Measurements from ENCODE around the gene TMEM30A. TPM values are rescaled to one million over a fixed set of nuclear protein-coding genes. Genes with fewer than 3 reads are reported as not detected.

The TMEM30A gene
- total RNA-seq, 1 experiment from 2014 or later: 130 TPM

DNA sequence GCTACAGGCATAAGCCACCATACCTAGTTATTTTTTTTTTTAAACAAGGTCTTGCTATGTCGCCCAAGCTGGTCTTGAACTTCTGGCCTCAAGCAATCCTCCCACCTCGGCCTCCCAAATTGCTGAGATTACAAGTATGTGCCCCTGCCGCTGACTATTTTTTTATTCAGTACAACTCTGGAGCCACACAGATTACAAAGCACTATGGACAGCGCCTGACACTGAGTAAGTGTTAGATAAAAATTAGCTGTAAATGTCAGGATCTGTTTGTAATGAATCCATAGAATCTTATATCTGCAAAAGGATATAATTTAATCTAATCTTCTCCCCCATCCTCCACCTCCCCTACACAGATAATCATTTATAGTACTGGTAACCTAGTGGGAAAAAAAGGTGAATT lies 63.5 kb downstream of the TMEM30A start:
- CTCF ChIA-PET: no interaction called here
- no peak for ATAC-seq
- POLR2A ChIA-PET: interaction anchor here (0.9 kb wide), 1 partner anchor 637 kb away, joined by 3 read pairs; no protein-coding TSS in a partner anchor
- H3K9me3 ChIP-seq (ENCODE audit: control insufficient read depth, insufficient read depth, low read depth, low read length): no peaks in the 10 kb centered on the region
- intact Hi-C loops (cut with micrococcal nuclease; ENCODE audit: unreplicated experiment): no loop called here
- TF ChIP-seq, protein P1, sequence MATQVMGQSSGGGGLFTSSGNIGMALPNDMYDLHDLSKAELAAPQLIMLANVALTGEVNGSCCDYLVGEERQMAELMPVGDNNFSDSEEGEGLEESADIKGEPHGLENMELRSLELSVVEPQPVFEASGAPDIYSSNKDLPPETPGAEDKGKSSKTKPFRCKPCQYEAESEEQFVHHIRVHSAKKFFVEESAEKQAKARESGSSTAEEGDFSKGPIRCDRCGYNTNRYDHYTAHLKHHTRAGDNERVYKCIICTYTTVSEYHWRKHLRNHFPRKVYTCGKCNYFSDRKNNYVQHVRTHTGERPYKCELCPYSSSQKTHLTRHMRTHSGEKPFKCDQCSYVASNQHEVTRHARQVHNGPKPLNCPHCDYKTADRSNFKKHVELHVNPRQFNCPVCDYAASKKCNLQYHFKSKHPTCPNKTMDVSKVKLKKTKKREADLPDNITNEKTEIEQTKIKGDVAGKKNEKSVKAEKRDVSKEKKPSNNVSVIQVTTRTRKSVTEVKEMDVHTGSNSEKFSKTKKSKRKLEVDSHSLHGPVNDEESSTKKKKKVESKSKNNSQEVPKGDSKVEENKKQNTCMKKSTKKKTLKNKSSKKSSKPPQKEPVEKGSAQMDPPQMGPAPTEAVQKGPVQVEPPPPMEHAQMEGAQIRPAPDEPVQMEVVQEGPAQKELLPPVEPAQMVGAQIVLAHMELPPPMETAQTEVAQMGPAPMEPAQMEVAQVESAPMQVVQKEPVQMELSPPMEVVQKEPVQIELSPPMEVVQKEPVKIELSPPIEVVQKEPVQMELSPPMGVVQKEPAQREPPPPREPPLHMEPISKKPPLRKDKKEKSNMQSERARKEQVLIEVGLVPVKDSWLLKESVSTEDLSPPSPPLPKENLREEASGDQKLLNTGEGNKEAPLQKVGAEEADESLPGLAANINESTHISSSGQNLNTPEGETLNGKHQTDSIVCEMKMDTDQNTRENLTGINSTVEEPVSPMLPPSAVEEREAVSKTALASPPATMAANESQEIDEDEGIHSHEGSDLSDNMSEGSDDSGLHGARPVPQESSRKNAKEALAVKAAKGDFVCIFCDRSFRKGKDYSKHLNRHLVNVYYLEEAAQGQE (IDR thresholded peaks at IDR 0.05; ENCODE audit: insufficient read depth in 1 of 2, low read depth in 2 of 2, low read length in 1 of 2): no peak
- TF ChIP-seq POLR2AphosphoS5 (IDR thresholded peaks at IDR 0.05; ENCODE audit: low read depth, low read length): no peak
- no peak for TF ChIP-seq TCF7L2 (IDR thresholded peaks at IDR 0.05; ENCODE audit: low read depth, low read length)
- no peak for TF ChIP-seq SIN3A (IDR thresholded peaks at IDR 0.05; ENCODE audit: borderline replicate concordance, insufficient read depth, low read depth, low read length)
- TF ChIP-seq, protein P2, sequence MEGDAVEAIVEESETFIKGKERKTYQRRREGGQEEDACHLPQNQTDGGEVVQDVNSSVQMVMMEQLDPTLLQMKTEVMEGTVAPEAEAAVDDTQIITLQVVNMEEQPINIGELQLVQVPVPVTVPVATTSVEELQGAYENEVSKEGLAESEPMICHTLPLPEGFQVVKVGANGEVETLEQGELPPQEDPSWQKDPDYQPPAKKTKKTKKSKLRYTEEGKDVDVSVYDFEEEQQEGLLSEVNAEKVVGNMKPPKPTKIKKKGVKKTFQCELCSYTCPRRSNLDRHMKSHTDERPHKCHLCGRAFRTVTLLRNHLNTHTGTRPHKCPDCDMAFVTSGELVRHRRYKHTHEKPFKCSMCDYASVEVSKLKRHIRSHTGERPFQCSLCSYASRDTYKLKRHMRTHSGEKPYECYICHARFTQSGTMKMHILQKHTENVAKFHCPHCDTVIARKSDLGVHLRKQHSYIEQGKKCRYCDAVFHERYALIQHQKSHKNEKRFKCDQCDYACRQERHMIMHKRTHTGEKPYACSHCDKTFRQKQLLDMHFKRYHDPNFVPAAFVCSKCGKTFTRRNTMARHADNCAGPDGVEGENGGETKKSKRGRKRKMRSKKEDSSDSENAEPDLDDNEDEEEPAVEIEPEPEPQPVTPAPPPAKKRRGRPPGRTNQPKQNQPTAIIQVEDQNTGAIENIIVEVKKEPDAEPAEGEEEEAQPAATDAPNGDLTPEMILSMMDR (IDR thresholded peaks at IDR 0.05): no peak
- BruUV-seq (replicated peaks): no TSS peak
- H3K27me3 ChIP-seq (ENCODE audit: control insufficient read depth, insufficient read depth, low read length): peaks cover 2% of the 10 kb centered on the region; the same call in 1 of the 2 replicates
- H3K27ac ChIP-seq (ENCODE audit: low read length): no peak overlapping the region
- no peaks in the 10 kb centered on the region for H3K4me1 ChIP-seq (ENCODE audit: control insufficient read depth, insufficient read depth, low read length)
- no peak overlapping the region for H3K4me3 ChIP-seq (ENCODE audit: low read depth in 2 of 2, low read length in 2 of 2)
- no peak for DNase-seq (ENCODE audit: low read depth, low spot score)
- in situ Hi-C loops (cut with HindIII; ENCODE audit: low pct_unique_long_range_greater_than_20kb, low sequenced_read_pairs): no loop called here
- no peaks in the 10 kb centered on the region for H3K36me3 ChIP-seq (ENCODE audit: control insufficient read depth, insufficient read depth, low read length)

DNA sequence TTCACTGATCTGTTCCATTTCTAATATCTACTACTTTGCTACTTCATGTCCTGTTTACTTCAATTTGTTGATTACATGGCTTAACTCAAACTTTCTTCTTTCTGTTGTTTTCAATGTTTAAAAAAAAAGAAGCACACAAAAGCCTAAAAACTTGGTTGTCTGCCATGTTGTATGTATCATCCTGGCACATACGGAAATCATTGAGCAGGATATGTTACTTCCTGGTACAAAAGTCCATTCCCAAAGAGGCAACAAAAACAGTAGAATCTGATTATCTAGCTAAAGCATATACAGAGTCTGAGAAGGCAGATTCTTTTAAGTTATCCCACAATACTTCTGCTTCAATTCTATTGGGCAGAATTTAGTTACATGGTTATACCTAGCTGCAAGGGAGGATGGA lies 64.2 kb downstream of the TMEM30A start:
- Histone ChIP-seq H3K4me3 (ENCODE audit: low read depth in 2 of 2, low read length in 2 of 2) (no peak overlapping the region), H3K27me3 (ENCODE audit: control insufficient read depth, insufficient read depth, low read length) (peaks cover 2% of the 10 kb centered on the region; the same call in 1 of the 2 replicates), H3K9me3 (ENCODE audit: control insufficient read depth, insufficient read depth, low read depth, low read length) (no peaks in the 10 kb centered on the region), H3K36me3 (ENCODE audit: control insufficient read depth, insufficient read depth, low read length) (no peaks in the 10 kb centered on the region), H3K4me1 (ENCODE audit: control insufficient read depth, insufficient read depth, low read length) (no peaks in the 10 kb centered on the region), H3K27ac (ENCODE audit: low read length) (no peak overlapping the region)
- intact Hi-C loops (cut with micrococcal nuclease; ENCODE audit: unreplicated experiment): no loop called here
- BruUV-seq (replicated peaks): no TSS peak
- TF ChIP-seq, protein P1 (IDR thresholded peaks at IDR 0.05; ENCODE audit: insufficient read depth in 1 of 2, low read depth in 2 of 2, low read length in 1 of 2): no peak
- TF ChIP-seq SIN3A (IDR thresholded peaks at IDR 0.05; ENCODE audit: borderline replicate concordance, insufficient read depth, low read depth, low read length): no peak
- TF ChIP-seq, protein P2 (IDR thresholded peaks at IDR 0.05): no peak
- no peak for TF ChIP-seq TCF7L2 (IDR thresholded peaks at IDR 0.05; ENCODE audit: low read depth, low read length)
- TF ChIP-seq POLR2AphosphoS5 (IDR thresholded peaks at IDR 0.05; ENCODE audit: low read depth, low read length): no peak
- CTCF ChIA-PET: no interaction called here
- in situ Hi-C loops (cut with HindIII; ENCODE audit: low pct_unique_long_range_greater_than_20kb, low sequenced_read_pairs): no loop called here
- ATAC-seq (no peak), DNase-seq (ENCODE audit: low read depth, low spot score) (no peak)
- POLR2A ChIA-PET: interaction anchor here (0.9 kb wide), 1 partner anchor 636 kb away, joined by 3 read pairs; no protein-coding TSS in a partner anchor
